GM19023 (cell line): Measurements from ENCODE around the gene SFMBT1.

Source experiments
- ATAC-seq: cut with Tn5 transposase; IDR thresholded peaks from one replicate; pipeline ENCODE4 v1.9.1; 2021; ENCODE audit warnings: mild to moderate bottlenecking, moderate library complexity; ENCODE audit not compliant: unreplicated experiment

The SFMBT1 gene

GRCh38 chr3:53003320-53003719, 42.6 kb downstream of the SFMBT1 start:
- no peak for ATAC-seq

- no peak for ATAC-seq
Observed at GRCh38 chr3:52998771-52999513, 46.9 kb downstream of the SFMBT1 start.

- ATAC-seq, result no peak
Observed at GRCh38 chr3:52990637-52991036, 55.2 kb downstream of the SFMBT1 start.

GRCh38 chr3:52986938-52987337, 58.9 kb downstream of the SFMBT1 start:
- ATAC-seq, result no peak

GRCh38 chr3:52986049-52986448, 59.8 kb downstream of the SFMBT1 start:
- ATAC-seq, result no peak

- peak; percentile 9 for ATAC-seq
Observed at GRCh38 chr3:52983828-52984227, 62.0 kb downstream of the SFMBT1 start.

GRCh38 chr3:52983336-52983807, 62.5 kb downstream of the SFMBT1 start:
- ATAC-seq, result peak; percentile 83

GRCh38 chr3:52982839-52983238, 63.0 kb downstream of the SFMBT1 start:
- no peak for ATAC-seq

GRCh38 chr3:52979190-52979983, 66.5 kb downstream of the SFMBT1 start:
- ATAC-seq, result no peak

- ATAC-seq, result no peak
Observed at GRCh38 chr3:52978109-52978754, 67.6 kb downstream of the SFMBT1 start.

- no peak for ATAC-seq
Observed at GRCh38 chr3:52973806-52974205, 72.1 kb downstream of the SFMBT1 start.

- ATAC-seq, result no peak
Observed at GRCh38 chr3:52971895-52972294, 74.0 kb downstream of the SFMBT1 start.

- no peak for ATAC-seq
Observed at GRCh38 chr3:52967398-52967797, 78.5 kb downstream of the SFMBT1 start.

GRCh38 chr3:52962160-52962559, 83.7 kb downstream of the SFMBT1 start:
- ATAC-seq, result no peak

- ATAC-seq, result no peak
Observed at GRCh38 chr3:52959773-52960172, 86.1 kb downstream of the SFMBT1 start.

- ATAC-seq, result no peak
Observed at GRCh38 chr3:52939600-52939999, 106.3 kb downstream of the SFMBT1 start.

- ATAC-seq, result no peak
Observed at GRCh38 chr3:52934630-52935530, 111.0 kb downstream of the SFMBT1 start.

- no peak for ATAC-seq
Observed at GRCh38 chr3:52931889-52932288, 114.0 kb downstream of the SFMBT1 start.

GRCh38 chr3:52931328-52931727, 114.5 kb downstream of the SFMBT1 start:
- no peak for ATAC-seq

- ATAC-seq, result no peak
Observed at GRCh38 chr3:52930748-52931147, 115.1 kb downstream of the SFMBT1 start.

- no peak for ATAC-seq
Observed at GRCh38 chr3:52926554-52926953, 119.3 kb downstream of the SFMBT1 start.
